K562 (cell line): Measurements from ENCODE around the gene COMMD2. TPM values are rescaled to one million over a fixed set of nuclear protein-coding genes. Genes with fewer than 3 reads are reported as not detected.

ENCODE experiments used
- ATAC-seq: fragments of 200-7000 bp; cut with Tn5 transposase; 3 replicates; pipeline ENCODE4 v1.9.1; 2020; ENCODE audit warnings: moderate library complexity
- BruUV-seq: library from RNA; stranded (reverse); fragments of 400-500 nt; replicated peaks from 2 replicates; lab custom pipeline; 2021; lab: Mats Ljungman, UMichigan
- CTCF ChIA-PET: fragments of 300-600 bp; formaldehyde crosslinking; extraction: SDS; loops from one replicate; lab custom pipeline; 2021; ENCODE audit warnings: low intra/inter-chr PET ratio; lab: Yijun Ruan, JAX
- POLR2A ChIA-PET: fragments of 300-600, 350-650 bp; sonication (Branson Sonifier 250); formaldehyde crosslinking; extraction: SDS; loops from one replicate; lab custom pipeline; 2021; ENCODE audit warnings: antibody characterized with exemption, inconsistent platforms; lab: Yijun Ruan, JAX
- DNase-seq, 4 experiments: peaks; one replicate each; pipeline versions ENCODE4 v3.0.0 to v3.0.0-alpha.2; 2011 to 2018; ENCODE audit warnings: low spot score in 3 of 4, mixed read lengths in 3 of 4; ENCODE audit errors: extremely low read depth in 1 of 4
- FAIRE-seq: peaks from 2 replicates; lab custom pipeline; 2011; peaks lifted over from hg19 to GRCh38; lab: Jason Lieb, UNC
- H2AFZ ChIP-seq: 2 replicates; pipeline ENCODE4 v1.6.0; 2011; ENCODE audit warnings: low read depth, low read length, control low read depth, inconsistent platforms
- H3K27ac ChIP-seq: fragments of 200-600 bp; 3 replicates; pipeline ENCODE4 v1.8.0; 2011; ENCODE audit warnings: low read depth, mild to moderate bottlenecking, control low read depth, inconsistent platforms, low read length, moderate library complexity, mixed read lengths; ENCODE audit errors: extremely low read depth
- H3K27me3 ChIP-seq, 2 experiments: fragments of 300-600 bp in 1 of 2; 2 replicates in 1 of 2; 3 replicates in 1 of 2; pipeline versions ENCODE4 v1.6.0 to v1.8.0; 2011; ENCODE audit warnings: inconsistent platforms in 2 of 2, low read length in 2 of 2, mild to moderate bottlenecking in 1 of 2, mixed read lengths in 1 of 2, moderate library complexity in 1 of 2; ENCODE audit not compliant: control insufficient read depth in 2 of 2, insufficient read depth in 2 of 2
- H3K36me3 ChIP-seq: fragments of 300-600 bp; 3 replicates; pipeline ENCODE4 v1.8.0; 2011; ENCODE audit warnings: mild to moderate bottlenecking, low read length, inconsistent platforms; ENCODE audit not compliant: control insufficient read depth, insufficient read depth
- H3K4me1 ChIP-seq, 2 experiments: fragments of 200-600 bp in 1 of 2; replicated peaks in 1 of 2; 2 replicates in 1 of 2; 3 replicates in 1 of 2; pipeline versions ENCODE4 v1.5.1 to v1.8.0; 2011; ENCODE audit warnings: inconsistent platforms in 2 of 2, low read length in 2 of 2, mild to moderate bottlenecking in 1 of 2, mixed read lengths in 1 of 2, moderate library complexity in 1 of 2; ENCODE audit not compliant: control insufficient read depth in 2 of 2, insufficient read depth in 2 of 2
- H3K4me2 ChIP-seq: 2 replicates; pipeline ENCODE4 v1.6.1; 2011; ENCODE audit warnings: low read length, control low read depth, inconsistent platforms, mixed read lengths; ENCODE audit not compliant: insufficient read depth
- H3K4me3 ChIP-seq: fragments of 200-600 bp; sonication (generic), shearing (Covaris generic); 2 replicates; pipeline ENCODE4 v1.5.1; 2016; ENCODE audit warnings: control low read depth, inconsistent platforms
- H3K79me2 ChIP-seq: fragments of 200-600 bp; 3 replicates; pipeline ENCODE4 v1.8.0; 2011; ENCODE audit warnings: low read length, inconsistent platforms; ENCODE audit not compliant: control insufficient read depth, insufficient read depth
- H3K9ac ChIP-seq, 2 experiments: 2 replicates each; pipeline versions ENCODE4 v1.6.0 to v1.6.1; 2011; ENCODE audit warnings: low read depth in 2 of 2, low read length in 2 of 2, control low read depth in 1 of 2, inconsistent platforms in 1 of 2, mild to moderate bottlenecking in 1 of 2, mixed read lengths in 1 of 2; ENCODE audit not compliant: insufficient read depth in 1 of 2
- H3K9me1 ChIP-seq: one replicate; pipeline ENCODE4 v1.6.0; 2011; ENCODE audit warnings: inconsistent platforms, mild to moderate bottlenecking, low read length, moderate library complexity; ENCODE audit not compliant: control insufficient read depth, insufficient read depth
- H3K9me3 ChIP-seq: replicated peaks from 2 replicates; pipeline ENCODE4 v1.5.1; 2011; ENCODE audit warnings: low read depth, low read length, inconsistent platforms; ENCODE audit not compliant: control insufficient read depth, insufficient read depth
- H4K20me1 ChIP-seq: replicated peaks from 2 replicates; pipeline ENCODE4 v1.6.1; 2011; ENCODE audit warnings: low read length, inconsistent platforms, mixed read lengths; ENCODE audit not compliant: control insufficient read depth, insufficient read depth
- CBX8 ChIP-seq: fragments of 200-600 bp; sonication (generic); IDR thresholded peaks from 2 replicates; pipeline ENCODE4 v1.6.1; 2012; ENCODE audit warnings: borderline replicate concordance, mixed run types, low read depth, mild to moderate bottlenecking, moderate library complexity, mixed read lengths, low read length, control low read depth, inconsistent platforms; ENCODE audit not compliant: poor library complexity, severe bottlenecking; ENCODE audit errors: extremely low read depth
- DLX4 ChIP-seq: fragments of 250-450 bp; sonication (Bioruptor Pico); IDR thresholded peaks from 2 replicates; pipeline ENCODE4 v1.6.1; 2021; ENCODE audit warnings: mild to moderate bottlenecking
- FOXA1 ChIP-seq: fragments of 450-650 bp; IDR thresholded peaks from 2 replicates; pipeline ENCODE4 v1.6.1; 2016; ENCODE audit warnings: mild to moderate bottlenecking, borderline replicate concordance
- MCM2 ChIP-seq: fragments of 450-650 bp; IDR thresholded peaks from 2 replicates; pipeline ENCODE4 v1.6.1; 2017; ENCODE audit warnings: low read depth, mild to moderate bottlenecking
- NCOR1 ChIP-seq: fragments of 450-650 bp; IDR thresholded peaks from 2 replicates; pipeline ENCODE4 v1.6.1; 2016; ENCODE audit warnings: mild to moderate bottlenecking, moderate library complexity
- RB1 ChIP-seq: fragments of 450-650 bp; IDR thresholded peaks from 2 replicates; pipeline ENCODE4 v1.6.1; 2017; ENCODE audit warnings: low read depth, mild to moderate bottlenecking
- RBBP5 ChIP-seq: fragments of 200-600 bp; sonication (generic); IDR thresholded peaks from 2 replicates; pipeline ENCODE4 v1.6.1; 2012; ENCODE audit warnings: borderline replicate concordance, mild to moderate bottlenecking, low read length, control low read depth, inconsistent platforms; ENCODE audit not compliant: insufficient read depth, poor library complexity, severe bottlenecking
- SAFB ChIP-seq: fragments of 200-400 bp; formaldehyde crosslinking; IDR thresholded peaks from 2 replicates; pipeline ENCODE4 v1.6.1; 2017; ENCODE audit warnings: low read depth, low read length, borderline replicate concordance
- SNIP1 ChIP-seq: fragments of 450-650 bp; IDR thresholded peaks from 2 replicates; pipeline ENCODE4 v1.7.1; 2017; ENCODE audit warnings: low read depth, mild to moderate bottlenecking
- SREBF2 ChIP-seq: sonication (generic); formaldehyde crosslinking; IDR thresholded peaks from 2 replicates; pipeline ENCODE4 v1.4.0; 2020; ENCODE audit warnings: mild to moderate bottlenecking, missing genetic modification reagents
- STAG1 ChIP-seq: sonication (generic); formaldehyde crosslinking; IDR thresholded peaks from 2 replicates; pipeline ENCODE4 v1.5.0; 2020; ENCODE audit warnings: missing genetic modification reagents, borderline replicate concordance
- TARDBP ChIP-seq: fragments of 450-650 bp; IDR thresholded peaks from 2 replicates; pipeline ENCODE4 v1.6.1; 2016
- WGBS: fragments of 100-300 bp; shearing (Covaris generic); methylation state at CpG from one replicate; pipeline ENCODE4 v1.1.6; 2016; ENCODE audit warnings: low coverage, mixed read lengths; ENCODE audit not compliant: insufficient coverage; ENCODE audit errors: missing lambda C conversion rate; 5-methylcytosine and 5-hydroxymethylcytosine counted together
- in situ Hi-C: fragments of 300-500 bp; cut with MboI; formaldehyde crosslinking; loops from 4 replicates; pipeline ENCODE4 v1.15.0; 2018; ENCODE audit warnings: inconsistent platforms, mixed read lengths
- intact Hi-C: fragments of 100-400 bp; cut with micrococcal nuclease; formaldehyde crosslinking; loops from 2 replicates; pipeline ENCODE4 v1.14.2; 2022
- polyA plus RNA-seq, 8 experiments: library from polyadenylated mRNA; depleted of rRNA in 4 of 8; stranded (reverse) in 5 of 8; unstranded in 3 of 8; fragments of >200 nt; fragmentation: Nextera tagmentation in 2 of 8; fragmentation: Illumina TruSeq in 1 of 8; extraction: Ambion mirVana in 2 of 8; extraction: Trizol in 1 of 8; gene quantifications; 2 replicates each; pipeline versions ENCODE4 v1.2.1 to v1.2.3, GENCODE V29; 2011 to 2014; ENCODE audit warnings: inconsistent platforms in 1 of 8, missing spikeins in 1 of 8
- total RNA-seq, 7 experiments: library from RNA; depleted of rRNA in 6 of 7; stranded (reverse); fragments of >200 nt in 6 of 7; fragmentation: Illumina TruSeq in 2 of 7; extraction: Trizol in 2 of 7; gene quantifications; 2 replicates each; pipeline versions ENCODE4 v1.2.1 to v1.2.3, GENCODE V29; 2011 to 2021; ENCODE audit warnings: low replicate concordance in 1 of 7
- TF ChIP-seq, protein P1 (sequence below): sonication (generic); formaldehyde crosslinking; IDR thresholded peaks from 2 replicates; pipeline ENCODE4 v1.8.0; 2022; ENCODE audit warnings: mild to moderate bottlenecking, low read depth, missing genetic modification reagents

COMMD2 gene
- total and polyA plus RNA-seq, 9 of the 15 experiments (the other 6 are each of a cell fraction or from before 2014, with no cell fraction given): 25.8 to 102 (median 41.8) TPM

DNA sequence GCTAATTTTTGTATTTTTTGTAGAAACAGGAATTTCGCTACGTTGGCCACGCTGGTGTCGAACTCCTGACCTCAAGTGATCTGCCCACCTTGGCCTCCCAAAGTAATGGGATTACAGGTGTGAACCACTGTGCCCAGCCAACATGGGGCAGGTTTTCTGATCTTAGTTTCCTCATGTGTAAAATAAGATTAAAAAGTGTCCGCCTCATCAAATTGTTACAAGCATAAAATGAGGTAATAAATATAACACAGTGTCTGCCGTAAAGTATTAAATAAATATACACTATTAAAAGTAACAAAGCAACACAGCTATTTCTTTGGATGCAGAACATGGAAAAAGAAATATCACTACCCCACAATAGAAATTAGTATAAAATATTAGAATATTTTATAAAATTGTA is 16.4 kb upstream of the COMMD2 start:
- H3K9me1 ChIP-seq: no peaks in the 10 kb centered on the region
- no peaks in the 10 kb centered on the region for H3K4me1 ChIP-seq
- CTCF ChIA-PET: no interaction called here
- peaks cover 5 to 9% of the 10 kb centered on the region in 2 experiments; a peak in 3 of 5 replicates for H3K27me3 ChIP-seq
- H3K36me3 ChIP-seq: no peaks in the 10 kb centered on the region
- H3K4me2 ChIP-seq: no peak overlapping the region
- no peak for FAIRE-seq
- H3K9me3 ChIP-seq: no peaks in the 10 kb centered on the region
- H4K20me1 ChIP-seq: no peaks in the 10 kb centered on the region
- POLR2A ChIA-PET: no interaction called here
- in situ Hi-C loops: no loop called here
- no peak for DNase-seq
- BruUV-seq: no TSS peak
- H3K9ac ChIP-seq: no peak overlapping the region
- ATAC-seq: no peak
- no peak overlapping the region for H2AFZ ChIP-seq
- no peak for TF ChIP-seq FOXA1
- TF ChIP-seq CBX8: no peak
- no peak for TF ChIP-seq MCM2
- TF ChIP-seq STAG1: no peak
- TF ChIP-seq DLX4 (CRISPR knock-in tag): no peak
- TF ChIP-seq, protein P1, sequence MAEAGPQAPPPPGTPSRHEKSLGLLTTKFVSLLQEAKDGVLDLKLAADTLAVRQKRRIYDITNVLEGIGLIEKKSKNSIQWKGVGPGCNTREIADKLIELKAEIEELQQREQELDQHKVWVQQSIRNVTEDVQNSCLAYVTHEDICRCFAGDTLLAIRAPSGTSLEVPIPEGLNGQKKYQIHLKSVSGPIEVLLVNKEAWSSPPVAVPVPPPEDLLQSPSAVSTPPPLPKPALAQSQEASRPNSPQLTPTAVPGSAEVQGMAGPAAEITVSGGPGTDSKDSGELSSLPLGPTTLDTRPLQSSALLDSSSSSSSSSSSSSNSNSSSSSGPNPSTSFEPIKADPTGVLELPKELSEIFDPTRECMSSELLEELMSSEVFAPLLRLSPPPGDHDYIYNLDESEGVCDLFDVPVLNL (CRISPR knock-in tag): no peak
- TF ChIP-seq RB1: no peak
- TF ChIP-seq SNIP1: no peak
- no peak for TF ChIP-seq SAFB
- no peak for TF ChIP-seq NCOR1
- no peak for TF ChIP-seq RBBP5
- no peak for TF ChIP-seq SREBF2 (CRISPR knock-in tag)
- TF ChIP-seq TARDBP: no peak
- no peak overlapping the region for H3K27ac ChIP-seq
- WGBS: 3% methylated on average over 6 of the region's 6 CpGs
- no peaks in the 10 kb centered on the region for H3K79me2 ChIP-seq
- intact Hi-C loops: loop anchor here (5.0 kb wide), 2 partner anchors 39 to 454 kb away; no protein-coding TSS in a partner anchor
- no peak overlapping the region for H3K4me3 ChIP-seq
